ENCODE results near the gene ADIPOR1.

ADIPOR1 gene

GRCh38 chr1:202968895-202969295 is 10.8 kb upstream of the ADIPOR1 start:
- no peak for DNase-seq (ENCODE audit: low read depth)

DNA sequence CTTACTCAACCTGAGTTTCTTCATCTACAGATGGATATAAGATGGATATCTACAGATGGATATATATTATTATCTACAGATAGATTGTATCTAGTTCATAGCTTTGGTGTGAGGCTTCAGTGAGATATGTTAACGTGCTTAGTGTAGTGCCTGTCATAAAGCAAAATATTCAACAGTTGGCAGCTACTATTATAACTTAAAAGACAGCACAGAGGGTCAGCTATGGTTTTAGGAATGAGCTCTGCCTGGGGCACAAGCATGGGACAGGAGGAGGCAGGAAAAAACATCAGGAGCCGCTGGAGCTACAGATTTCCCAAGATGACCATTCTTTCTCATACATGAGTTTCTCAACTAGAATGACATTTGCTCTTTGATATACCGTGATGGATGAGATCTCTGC is 10.2 kb upstream of the ADIPOR1 start:
- no peak for DNase-seq (ENCODE audit: low read depth)

DNA sequence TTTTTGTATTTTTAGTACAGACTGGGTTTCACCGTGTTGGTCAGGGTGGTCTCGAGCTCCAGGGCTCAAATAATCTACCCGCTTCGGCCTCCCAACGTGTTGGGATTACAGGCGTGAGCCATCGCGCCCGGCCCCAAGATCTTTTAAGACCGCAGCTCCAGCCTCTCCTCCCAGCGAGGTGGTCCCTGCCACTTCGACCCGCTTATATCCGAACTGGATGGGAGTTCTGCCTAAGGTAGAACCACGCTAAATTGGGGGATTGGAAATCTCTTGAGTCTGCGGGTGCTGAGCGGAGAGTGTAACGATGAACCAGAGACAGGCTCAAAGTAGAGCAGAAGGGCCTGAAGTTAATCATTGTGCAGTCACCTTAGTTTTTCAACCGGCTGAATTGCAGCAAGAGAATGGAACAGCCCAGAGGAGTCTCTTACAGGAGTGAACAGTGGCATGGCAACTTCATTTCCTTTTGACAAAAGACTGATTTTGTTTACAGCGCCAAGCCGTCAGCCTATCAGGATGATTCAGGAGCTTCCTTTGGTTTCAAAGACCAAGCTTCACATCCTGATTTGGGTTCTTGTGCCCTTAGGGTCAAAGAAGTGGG is 9.7 kb upstream of the ADIPOR1 start:
- DNase-seq (ENCODE audit: low read depth): no peak

DNA sequence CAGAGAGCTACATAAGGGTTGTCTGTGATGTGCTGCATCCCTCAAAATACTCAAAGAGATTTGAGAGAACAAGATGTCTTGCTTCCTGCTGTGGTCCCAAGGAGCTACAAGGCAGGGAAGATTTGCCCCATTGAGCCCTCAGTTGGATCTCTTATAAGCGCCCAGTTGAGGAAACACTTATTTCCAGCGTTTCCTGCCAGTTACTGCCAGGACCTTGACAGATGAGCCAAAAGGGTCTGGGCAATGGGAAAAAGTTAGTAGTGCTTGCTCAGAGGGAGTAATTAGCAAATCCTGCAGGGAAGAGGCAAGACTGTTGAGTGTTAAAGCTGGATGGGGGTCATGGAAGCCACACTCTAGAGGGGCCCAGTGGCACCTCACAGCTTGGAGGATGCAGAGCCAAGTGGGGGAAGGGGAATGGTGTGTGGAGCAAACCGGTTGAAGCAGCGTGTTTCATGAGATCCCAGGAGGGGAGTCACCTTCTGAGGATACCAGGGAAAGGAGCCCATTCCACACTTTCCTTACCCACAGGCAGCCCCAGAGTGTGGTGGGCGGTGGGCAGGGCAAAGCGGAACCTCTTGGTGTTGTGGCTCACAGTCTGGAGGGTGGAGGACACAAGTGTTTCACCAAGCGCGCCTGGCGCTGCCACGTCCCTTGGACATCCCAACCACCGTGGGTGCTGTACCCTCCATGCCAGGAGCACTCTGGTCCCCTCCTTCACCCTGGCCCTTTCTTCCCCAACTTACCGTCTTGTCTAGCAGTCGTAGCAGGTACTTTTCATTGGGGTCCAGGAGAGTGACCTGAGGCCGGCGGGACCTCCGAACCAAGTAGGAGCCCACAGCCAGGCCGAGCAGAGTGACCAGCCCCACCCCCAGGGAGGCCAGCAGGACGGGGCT is 8.1 kb upstream of the ADIPOR1 start:
- DNase-seq (ENCODE audit: low read depth): no peak

GRCh38 chr1:202965422-202965821 is 7.3 kb upstream of the ADIPOR1 start:
- DNase-seq (ENCODE audit: low read depth): no peak

GRCh38 chr1:202964791-202965410 is 6.8 kb upstream of the ADIPOR1 start:
- no peak for DNase-seq (ENCODE audit: low read depth)

GRCh38 chr1:202961220-202961880 is 3.2 kb upstream of the ADIPOR1 start:
- DNase-seq (ENCODE audit: low read depth): no peak

GRCh38 chr1:202959276-202959620 is 1.1 kb upstream of the ADIPOR1 start:
- DNase-seq (ENCODE audit: low read depth): peak; percentile 41

- DNase-seq (ENCODE audit: low read depth): no peak
Observed at GRCh38 chr1:202958544-202959275, 598 bp upstream of the ADIPOR1 start.

- no peak for DNase-seq (ENCODE audit: low read depth)
Observed at GRCh38 chr1:202956969-202957368, 1.1 kb downstream of the ADIPOR1 start.

GRCh38 chr1:202954057-202954745 is 3.9 kb downstream of the ADIPOR1 start:
- no peak for DNase-seq (ENCODE audit: low read depth)

- no peak for DNase-seq (ENCODE audit: low read depth)
Observed at GRCh38 chr1:202953392-202953791, 4.7 kb downstream of the ADIPOR1 start.

- peak; percentile 68 for DNase-seq (ENCODE audit: low read depth)
Observed at GRCh38 chr1:202952818-202953217, 5.3 kb downstream of the ADIPOR1 start.

GRCh38 chr1:202952099-202952498 is 6.0 kb downstream of the ADIPOR1 start:
- no peak for DNase-seq (ENCODE audit: low read depth)

DNA sequence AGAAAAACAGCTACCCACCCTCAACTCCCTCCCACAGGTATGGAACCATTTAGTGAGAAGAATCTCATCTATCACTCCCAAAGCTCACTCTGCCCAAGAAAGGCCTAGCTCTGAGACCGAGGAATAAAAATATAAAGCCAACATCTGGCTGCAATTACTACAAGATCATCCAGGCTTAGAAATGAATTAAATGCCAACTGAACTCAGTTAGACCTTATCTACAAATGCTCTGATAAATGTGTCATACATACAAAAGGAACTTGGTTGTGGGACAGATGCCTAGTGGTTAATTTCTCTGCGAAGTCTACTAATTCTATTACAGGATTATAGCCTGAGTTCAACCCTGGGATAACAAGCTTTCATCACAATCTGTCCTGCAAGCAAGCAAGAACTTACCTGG is 6.7 kb downstream of the ADIPOR1 start:
- no peak for DNase-seq (ENCODE audit: low read depth)

- DNase-seq (ENCODE audit: low read depth): no peak
Observed at GRCh38 chr1:202945483-202945882, 12.6 kb downstream of the ADIPOR1 start.

DNA sequence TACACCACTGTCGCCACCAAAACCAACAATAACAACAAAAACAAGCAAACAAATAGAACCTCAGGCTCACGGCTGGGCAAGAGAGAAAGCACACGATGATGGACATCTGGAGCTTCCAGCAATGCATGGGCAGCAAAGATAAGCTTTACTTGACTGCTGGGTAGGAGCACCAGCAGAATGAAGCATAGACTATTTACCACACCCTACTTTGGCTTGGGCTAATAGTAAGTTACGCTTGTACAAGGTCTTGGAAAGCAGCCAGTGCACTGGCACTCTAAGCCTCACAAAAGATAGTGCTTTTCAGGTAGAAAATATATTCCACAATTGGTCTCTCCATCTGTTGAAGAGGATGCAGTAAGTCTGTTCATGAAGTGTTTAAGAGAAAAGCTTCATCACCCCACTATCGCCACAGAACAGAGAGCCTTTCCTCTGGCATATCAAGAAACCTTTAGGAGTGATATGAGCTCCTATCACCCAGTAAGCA is 13.6 kb downstream of the ADIPOR1 start:
- no peak for DNase-seq (ENCODE audit: low read depth)

DNA sequence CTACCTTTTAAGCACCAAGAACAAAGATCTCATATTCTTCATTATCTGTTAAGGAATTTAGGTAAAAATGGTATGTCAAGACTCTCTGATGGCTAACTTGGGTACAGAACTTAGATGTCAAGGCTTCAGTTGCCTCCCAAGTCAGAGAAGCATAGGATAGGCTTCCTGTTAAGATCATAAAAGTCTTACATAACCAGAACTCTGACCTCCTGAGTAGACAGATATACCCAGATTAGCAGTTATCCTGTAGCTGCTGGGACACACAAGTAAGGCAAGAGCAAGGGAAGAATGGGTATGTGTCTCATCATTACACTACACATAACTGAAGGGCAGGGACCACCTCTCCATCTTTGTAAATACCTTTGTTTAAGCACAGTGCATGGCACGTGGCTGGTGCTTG is 15.7 kb downstream of the ADIPOR1 start:
- no peak for DNase-seq (ENCODE audit: low read depth)

GRCh38 chr1:202941372-202941771 is 16.7 kb downstream of the ADIPOR1 start:
- DNase-seq (ENCODE audit: low read depth): no peak

DNA sequence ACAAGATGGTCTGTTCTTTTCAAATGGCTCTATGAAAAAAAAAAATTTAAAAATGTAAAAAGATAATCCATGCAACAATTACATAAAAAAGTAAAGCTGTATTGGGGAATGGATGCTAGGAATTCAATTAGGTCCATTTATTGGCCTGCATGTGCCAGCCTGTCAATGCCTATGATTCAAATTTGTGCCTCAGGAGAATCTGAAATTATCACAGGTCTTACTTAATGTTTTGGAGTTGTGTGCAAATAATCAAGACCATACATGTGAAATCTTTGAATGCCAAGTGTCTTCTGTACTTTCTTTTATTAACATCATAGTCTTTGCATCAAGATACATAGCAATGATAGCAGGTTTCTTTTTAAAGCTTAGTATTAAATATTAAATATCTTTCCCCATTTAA is 17.6 kb downstream of the ADIPOR1 start:
- DNase-seq (ENCODE audit: low read depth): no peak

DNA sequence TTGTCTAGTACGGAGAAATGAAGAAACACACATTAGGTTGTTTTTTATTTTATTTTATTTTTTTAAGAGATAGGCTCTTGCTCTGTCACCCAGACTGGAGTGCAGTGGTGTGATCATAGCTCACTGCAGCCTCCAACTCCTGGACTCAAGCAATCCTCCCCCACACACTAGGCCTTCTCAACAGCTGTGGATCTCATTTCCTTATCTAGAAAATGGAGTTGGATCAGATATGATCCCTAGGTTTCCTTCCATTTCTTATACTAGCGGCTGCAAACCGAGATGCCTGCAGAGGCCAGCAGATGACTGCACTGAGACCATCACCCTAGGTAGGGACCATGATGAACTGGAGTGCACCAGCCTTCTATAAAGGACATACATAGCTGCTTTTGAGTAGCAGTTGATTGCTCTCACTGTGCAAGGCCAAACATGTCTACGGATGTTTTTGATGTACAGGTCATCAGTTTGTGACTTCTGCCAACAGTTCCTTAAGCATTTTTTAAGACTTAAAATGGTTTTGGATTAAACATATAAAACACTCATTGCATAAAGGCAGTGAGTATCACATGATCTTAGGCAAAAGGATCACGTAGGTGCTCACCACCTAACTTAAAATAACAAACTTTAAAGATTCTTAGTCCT is 19.7 kb downstream of the ADIPOR1 start:
- DNase-seq (ENCODE audit: low read depth): no peak
